Neural cell (in vitro differentiated cells): ENCODE results near the gene ZSWIM5. TPM values are rescaled to one million over a fixed set of nuclear protein-coding genes. Genes with fewer than 3 reads are reported as not detected.

Experiments
- H2AFZ ChIP-seq: fragments of 200-600, 300-800 bp; sonication (generic), shearing (Covaris generic); 2 replicates; pipeline ENCODE4 v1.6.0; 2014; ENCODE audit warnings: low read depth, mild to moderate bottlenecking, antibody characterized with exemption, low read length, moderate library complexity
- H3F3A ChIP-seq: fragments of 200-600 bp; shearing (Covaris generic); 2 replicates; pipeline ENCODE4 v1.6.1; 2016; ENCODE audit warnings: mild to moderate bottlenecking, moderate library complexity, mixed read lengths, antibody characterized with exemption, low read length; ENCODE audit not compliant: insufficient read depth, poor library complexity, severe bottlenecking
- H3K27ac ChIP-seq: fragments of 200-600, 300-800 bp; sonication (generic), shearing (Covaris generic); 2 replicates; pipeline ENCODE4 v1.5.1; 2014; ENCODE audit warnings: mild to moderate bottlenecking, low read length, moderate library complexity
- H3K27me3 ChIP-seq: fragments of 300-800, 200-600 bp; sonication (generic), shearing (Covaris generic); 2 replicates; pipeline ENCODE4 v1.6.0; 2014; ENCODE audit warnings: mild to moderate bottlenecking, low read depth, low read length, moderate library complexity; ENCODE audit not compliant: insufficient read depth
- H3K36me3 ChIP-seq: fragments of 300-800, 200-600 bp; sonication (generic), shearing (Covaris generic); 2 replicates; pipeline ENCODE4 v1.5.1; 2014; ENCODE audit warnings: mild to moderate bottlenecking, antibody characterized with exemption, low read length, moderate library complexity; ENCODE audit not compliant: insufficient read depth
- H3K4me2 ChIP-seq: fragments of 300-800, 200-600 bp; sonication (generic), shearing (Covaris generic); 2 replicates; pipeline ENCODE4 v1.6.0; 2014; ENCODE audit warnings: mild to moderate bottlenecking, low read length
- H3K4me3 ChIP-seq: fragments of 300-800, 200-600 bp; sonication (generic), shearing (Covaris generic); 2 replicates; pipeline ENCODE4 v1.5.1; 2014; ENCODE audit warnings: mild to moderate bottlenecking, low read length, moderate library complexity
- H3K79me2 ChIP-seq: fragments of 200-600 bp; shearing (Covaris generic); replicated peaks from 2 replicates; pipeline ENCODE4 v1.6.0; 2014; ENCODE audit warnings: mild to moderate bottlenecking, low read length, moderate library complexity; ENCODE audit not compliant: insufficient read depth
- H3K9ac ChIP-seq: fragments of 300-800, 200-600 bp; sonication (generic), shearing (Covaris generic); 2 replicates; pipeline ENCODE4 v1.6.1; 2016; ENCODE audit warnings: mild to moderate bottlenecking, low read length, mixed read lengths
- H3K9me2 ChIP-seq: fragments of 200-600 bp; shearing (Covaris generic); 2 replicates; pipeline ENCODE4 v1.6.1; 2016; ENCODE audit warnings: mild to moderate bottlenecking, low read length, mixed read lengths; ENCODE audit not compliant: insufficient read depth
- H3K9me3 ChIP-seq: fragments of 200-600, 300-800 bp; sonication (generic), shearing (Covaris generic); 2 replicates; pipeline ENCODE4 v1.6.1; 2016; ENCODE audit warnings: mild to moderate bottlenecking, mixed run types, low read length, moderate library complexity, mixed read lengths
- H4K20me1 ChIP-seq: fragments of 200-600 bp; shearing (Covaris generic); 2 replicates; pipeline ENCODE4 v1.6.1; 2016; ENCODE audit warnings: mild to moderate bottlenecking, mixed run types; ENCODE audit not compliant: insufficient read depth
- EP300 ChIP-seq: fragments of 450-650 bp; conservative IDR thresholded peaks from 2 replicates; pipeline ENCODE4 v1.6.1; 2014; ENCODE audit warnings: antibody characterized with exemption, mild to moderate bottlenecking, moderate library complexity; ENCODE audit not compliant: poor library complexity, severe bottlenecking
- EZH2 ChIP-seq: fragments of 200-600, 300-800 bp; shearing (Covaris generic), sonication (generic); IDR thresholded peaks from 2 replicates; pipeline ENCODE4 v1.6.1; 2014; ENCODE audit warnings: antibody characterized with exemption, low read length, borderline replicate concordance, mild to moderate bottlenecking; ENCODE audit not compliant: insufficient read depth, poor library complexity, severe bottlenecking
- MXI1 ChIP-seq: fragments of 450-650 bp; conservative IDR thresholded peaks from 2 replicates; pipeline ENCODE4 v1.6.1; 2014; ENCODE audit warnings: antibody characterized with exemption, mild to moderate bottlenecking; ENCODE audit not compliant: poor library complexity, severe bottlenecking
- POLR2AphosphoS5 ChIP-seq: IDR thresholded peaks from 2 replicates; pipeline ENCODE4 v1.6.1; 2012
- RAD21 ChIP-seq: fragments of 450-650 bp; conservative IDR thresholded peaks from 2 replicates; pipeline ENCODE4 v1.6.1; 2014; ENCODE audit warnings: antibody characterized with exemption, mild to moderate bottlenecking, moderate library complexity
- SMC3 ChIP-seq: fragments of 450-650 bp; conservative IDR thresholded peaks from 2 replicates; pipeline ENCODE4 v1.6.1; 2014; ENCODE audit warnings: antibody characterized with exemption, mild to moderate bottlenecking, moderate library complexity; ENCODE audit not compliant: poor library complexity
- TAF1 ChIP-seq: IDR thresholded peaks from 2 replicates; pipeline ENCODE4 v1.6.1; 2012; ENCODE audit warnings: low read depth
- polyA plus RNA-seq: library from polyadenylated mRNA; depleted of rRNA; stranded (reverse); fragments of >200 nt; gene quantifications from 2 replicates; pipeline ENCODE4 v1.2.3, GENCODE V29; 2014
- TF ChIP-seq, protein P1 (sequence below): fragments of 450-650 bp; IDR thresholded peaks from 2 replicates; pipeline ENCODE4 v1.5.1; 2014; ENCODE audit warnings: antibody characterized with exemption, mild to moderate bottlenecking, moderate library complexity; ENCODE audit not compliant: poor library complexity, severe bottlenecking
- TF ChIP-seq, protein P2 (sequence below): IDR thresholded peaks from 2 replicates; pipeline ENCODE4 v1.6.1; 2012; ENCODE audit warnings: borderline replicate concordance

The ZSWIM5 gene
- polyA plus RNA-seq, 1 donor from 2014 or later, result 27.2 TPM

DNA sequence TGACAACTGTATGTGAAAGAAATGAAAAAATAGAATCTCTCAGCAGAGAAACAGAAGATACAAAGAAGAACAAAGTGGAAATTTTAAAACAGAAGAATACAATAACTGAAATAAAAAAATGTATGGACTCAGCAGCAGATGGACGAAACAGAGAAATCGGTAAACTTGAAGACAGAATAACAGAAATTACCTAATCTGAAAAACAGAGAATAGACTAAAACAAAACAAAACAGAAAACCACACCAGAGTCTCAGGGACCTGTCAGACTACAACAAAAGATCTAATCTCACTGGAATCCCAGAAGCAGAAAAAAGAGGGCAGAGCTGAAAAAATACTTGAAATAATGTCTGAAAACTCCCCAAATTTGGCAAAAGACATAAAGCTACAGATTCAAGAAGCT is 83.0 kb downstream of the ZSWIM5 start:
- Histone ChIP-seq H3K36me3 (no peaks in the 10 kb centered on the region), H3K27me3 (no peaks in the 10 kb centered on the region), H3K9me3 (no peaks in the 10 kb centered on the region), H3K9ac (no peak overlapping the region), H3K27ac (no peak overlapping the region), H2AFZ (no peak overlapping the region), H3K79me2 (no peaks in the 10 kb centered on the region), H3K9me2 (no peaks in the 10 kb centered on the region), H4K20me1 (no peaks in the 10 kb centered on the region), H3K4me3 (no peak overlapping the region), H3F3A (no peaks in the 10 kb centered on the region), H3K4me2 (no peak overlapping the region)
- no peak for TF ChIP-seq EZH2
- no peak for TF ChIP-seq MXI1
- no peak for TF ChIP-seq TAF1
- TF ChIP-seq SMC3, result no peak
- TF ChIP-seq RAD21, result no peak
- TF ChIP-seq, protein P1, sequence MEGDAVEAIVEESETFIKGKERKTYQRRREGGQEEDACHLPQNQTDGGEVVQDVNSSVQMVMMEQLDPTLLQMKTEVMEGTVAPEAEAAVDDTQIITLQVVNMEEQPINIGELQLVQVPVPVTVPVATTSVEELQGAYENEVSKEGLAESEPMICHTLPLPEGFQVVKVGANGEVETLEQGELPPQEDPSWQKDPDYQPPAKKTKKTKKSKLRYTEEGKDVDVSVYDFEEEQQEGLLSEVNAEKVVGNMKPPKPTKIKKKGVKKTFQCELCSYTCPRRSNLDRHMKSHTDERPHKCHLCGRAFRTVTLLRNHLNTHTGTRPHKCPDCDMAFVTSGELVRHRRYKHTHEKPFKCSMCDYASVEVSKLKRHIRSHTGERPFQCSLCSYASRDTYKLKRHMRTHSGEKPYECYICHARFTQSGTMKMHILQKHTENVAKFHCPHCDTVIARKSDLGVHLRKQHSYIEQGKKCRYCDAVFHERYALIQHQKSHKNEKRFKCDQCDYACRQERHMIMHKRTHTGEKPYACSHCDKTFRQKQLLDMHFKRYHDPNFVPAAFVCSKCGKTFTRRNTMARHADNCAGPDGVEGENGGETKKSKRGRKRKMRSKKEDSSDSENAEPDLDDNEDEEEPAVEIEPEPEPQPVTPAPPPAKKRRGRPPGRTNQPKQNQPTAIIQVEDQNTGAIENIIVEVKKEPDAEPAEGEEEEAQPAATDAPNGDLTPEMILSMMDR, result no peak
- no peak for TF ChIP-seq EP300

DNA sequence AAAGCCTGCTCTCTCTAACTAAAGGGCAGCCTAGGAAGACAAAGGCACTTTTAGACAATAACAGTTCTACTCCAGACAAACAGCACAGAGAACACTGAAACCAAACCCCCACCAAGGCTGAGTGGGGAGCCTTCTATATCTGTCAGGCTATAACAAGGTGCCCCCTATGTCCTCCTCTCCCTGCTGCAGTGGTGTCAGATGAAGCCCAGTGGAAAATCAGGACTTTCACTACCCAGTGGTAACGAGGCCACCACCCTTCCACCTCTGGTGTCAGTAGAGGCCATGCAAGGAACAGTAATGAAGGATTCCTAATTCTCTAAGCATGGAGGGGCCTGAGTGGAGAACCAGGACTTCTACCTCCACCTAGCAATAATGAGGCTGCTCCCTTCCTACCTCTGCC is 83.7 kb downstream of the ZSWIM5 start:
- Histone ChIP-seq H3K36me3 (no peaks in the 10 kb centered on the region), H2AFZ (no peak overlapping the region), H3K27ac (no peak overlapping the region), H3F3A (no peaks in the 10 kb centered on the region), H4K20me1 (no peaks in the 10 kb centered on the region), H3K9me2 (no peaks in the 10 kb centered on the region), H3K4me3 (no peak overlapping the region), H3K27me3 (no peaks in the 10 kb centered on the region), H3K9ac (no peak overlapping the region), H3K4me2 (no peak overlapping the region), H3K9me3 (no peaks in the 10 kb centered on the region), H3K79me2 (no peaks in the 10 kb centered on the region)
- TF ChIP-seq MXI1 (no peak), SMC3 (no peak), EZH2 (no peak), EP300 (no peak), RAD21 (no peak), TAF1 (no peak), POLR2AphosphoS5 (no peak)
- TF ChIP-seq, protein P2, sequence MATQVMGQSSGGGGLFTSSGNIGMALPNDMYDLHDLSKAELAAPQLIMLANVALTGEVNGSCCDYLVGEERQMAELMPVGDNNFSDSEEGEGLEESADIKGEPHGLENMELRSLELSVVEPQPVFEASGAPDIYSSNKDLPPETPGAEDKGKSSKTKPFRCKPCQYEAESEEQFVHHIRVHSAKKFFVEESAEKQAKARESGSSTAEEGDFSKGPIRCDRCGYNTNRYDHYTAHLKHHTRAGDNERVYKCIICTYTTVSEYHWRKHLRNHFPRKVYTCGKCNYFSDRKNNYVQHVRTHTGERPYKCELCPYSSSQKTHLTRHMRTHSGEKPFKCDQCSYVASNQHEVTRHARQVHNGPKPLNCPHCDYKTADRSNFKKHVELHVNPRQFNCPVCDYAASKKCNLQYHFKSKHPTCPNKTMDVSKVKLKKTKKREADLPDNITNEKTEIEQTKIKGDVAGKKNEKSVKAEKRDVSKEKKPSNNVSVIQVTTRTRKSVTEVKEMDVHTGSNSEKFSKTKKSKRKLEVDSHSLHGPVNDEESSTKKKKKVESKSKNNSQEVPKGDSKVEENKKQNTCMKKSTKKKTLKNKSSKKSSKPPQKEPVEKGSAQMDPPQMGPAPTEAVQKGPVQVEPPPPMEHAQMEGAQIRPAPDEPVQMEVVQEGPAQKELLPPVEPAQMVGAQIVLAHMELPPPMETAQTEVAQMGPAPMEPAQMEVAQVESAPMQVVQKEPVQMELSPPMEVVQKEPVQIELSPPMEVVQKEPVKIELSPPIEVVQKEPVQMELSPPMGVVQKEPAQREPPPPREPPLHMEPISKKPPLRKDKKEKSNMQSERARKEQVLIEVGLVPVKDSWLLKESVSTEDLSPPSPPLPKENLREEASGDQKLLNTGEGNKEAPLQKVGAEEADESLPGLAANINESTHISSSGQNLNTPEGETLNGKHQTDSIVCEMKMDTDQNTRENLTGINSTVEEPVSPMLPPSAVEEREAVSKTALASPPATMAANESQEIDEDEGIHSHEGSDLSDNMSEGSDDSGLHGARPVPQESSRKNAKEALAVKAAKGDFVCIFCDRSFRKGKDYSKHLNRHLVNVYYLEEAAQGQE, result no peak
- TF ChIP-seq, protein P1, result no peak
